SU-DHL-6 (cell line): ENCODE results near the gene ZC3H12C.

Source experiments
- EZH2phosphoT487 ChIP-seq: fragments of 200-600 bp; sonication (generic), shearing (Covaris generic); conservative IDR thresholded peaks from 2 replicates; pipeline ENCODE4 v1.6.1; 2018; ENCODE audit warnings: mild to moderate bottlenecking, antibody characterized with exemption, low read length, moderate library complexity, mixed read lengths
- TF ChIP-seq, protein P1 (sequence below): fragments of 200-600 bp; sonication (generic); IDR thresholded peaks from one replicate; pipeline ENCODE4 v1.5.1; 2017; ENCODE audit warnings: antibody characterized with exemption, mild to moderate bottlenecking, low read length, moderate library complexity; ENCODE audit not compliant: insufficient read depth, poor library complexity, severe bottlenecking

DNA sequence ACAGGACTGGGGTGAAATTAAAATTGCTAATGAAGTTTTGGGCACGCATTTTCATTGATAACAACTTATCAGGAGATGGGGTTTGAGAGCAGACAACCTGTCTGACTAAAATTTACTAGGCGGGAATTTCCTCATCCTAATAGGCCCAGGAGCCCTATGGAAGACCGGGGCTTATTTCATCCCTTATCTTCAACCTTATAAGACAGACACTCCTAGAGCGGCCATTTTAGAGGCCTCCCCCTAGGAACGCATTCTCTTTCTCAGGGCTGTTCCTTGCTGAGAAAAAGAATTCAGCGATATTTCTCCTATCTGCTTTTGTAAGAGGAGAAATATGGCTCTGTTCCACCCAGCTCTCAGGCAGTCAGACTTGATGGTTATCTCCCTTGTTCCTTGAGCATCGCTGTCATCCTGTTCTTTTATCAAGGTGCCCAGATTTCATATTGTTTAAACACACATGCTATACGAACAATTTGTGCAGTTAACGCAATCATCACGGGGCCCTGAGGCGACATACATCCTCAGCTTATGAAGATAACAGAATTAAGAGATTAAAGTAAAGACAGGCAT, 39.3 kb upstream of the ZC3H12C start:
- TF ChIP-seq, protein P1, sequence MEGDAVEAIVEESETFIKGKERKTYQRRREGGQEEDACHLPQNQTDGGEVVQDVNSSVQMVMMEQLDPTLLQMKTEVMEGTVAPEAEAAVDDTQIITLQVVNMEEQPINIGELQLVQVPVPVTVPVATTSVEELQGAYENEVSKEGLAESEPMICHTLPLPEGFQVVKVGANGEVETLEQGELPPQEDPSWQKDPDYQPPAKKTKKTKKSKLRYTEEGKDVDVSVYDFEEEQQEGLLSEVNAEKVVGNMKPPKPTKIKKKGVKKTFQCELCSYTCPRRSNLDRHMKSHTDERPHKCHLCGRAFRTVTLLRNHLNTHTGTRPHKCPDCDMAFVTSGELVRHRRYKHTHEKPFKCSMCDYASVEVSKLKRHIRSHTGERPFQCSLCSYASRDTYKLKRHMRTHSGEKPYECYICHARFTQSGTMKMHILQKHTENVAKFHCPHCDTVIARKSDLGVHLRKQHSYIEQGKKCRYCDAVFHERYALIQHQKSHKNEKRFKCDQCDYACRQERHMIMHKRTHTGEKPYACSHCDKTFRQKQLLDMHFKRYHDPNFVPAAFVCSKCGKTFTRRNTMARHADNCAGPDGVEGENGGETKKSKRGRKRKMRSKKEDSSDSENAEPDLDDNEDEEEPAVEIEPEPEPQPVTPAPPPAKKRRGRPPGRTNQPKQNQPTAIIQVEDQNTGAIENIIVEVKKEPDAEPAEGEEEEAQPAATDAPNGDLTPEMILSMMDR: no peak
- TF ChIP-seq EZH2phosphoT487: no peak
